ENCODE results near the gene MAPK14. TPM values are rescaled to one million over a fixed set of nuclear protein-coding genes. Genes with fewer than 3 reads are reported as not detected.

MAPK14 gene
- total RNA-seq, 1 donor from 2014 or later, result 65.0 TPM

DNA sequence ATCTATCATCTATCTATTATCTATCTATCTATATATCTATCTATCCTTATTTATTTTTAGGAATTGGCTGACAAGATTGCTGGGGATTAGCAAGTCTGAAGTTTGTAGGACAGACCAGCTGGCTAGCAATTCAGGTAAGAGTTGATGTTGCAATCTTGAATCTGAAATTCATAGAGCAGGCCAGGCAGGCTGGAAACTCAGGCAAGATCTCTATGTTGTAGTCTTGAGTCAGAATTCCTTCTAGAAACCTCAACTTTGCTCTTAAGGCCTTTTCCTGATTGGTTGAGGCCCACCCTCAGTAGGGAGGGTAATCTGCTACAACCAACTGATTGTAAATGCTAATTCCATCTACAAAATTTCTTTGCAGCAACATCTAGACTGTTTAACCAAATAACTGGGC, 121.9 kb downstream of the MAPK14 start:
- H3K79me2 ChIP-seq (ENCODE audit: low read depth), result no peaks in the 10 kb centered on the region
- H3K27me3 ChIP-seq, result no peaks in the 10 kb centered on the region
- Mint-ChIP-seq H3K9me3 (peaks cover 1% of the 10 kb centered on the region), H3K4me1 (no peaks in the 10 kb centered on the region), H3K27me3 (ENCODE audit: insufficient read depth, low read depth) (no peaks in the 10 kb centered on the region), H3K4me3 (no peak overlapping the region), H3K27ac (no peak overlapping the region), H3K36me3 (no peaks in the 10 kb centered on the region)
- H4K20me1 ChIP-seq (ENCODE audit: low read depth), result no peaks in the 10 kb centered on the region
- H3K4me1 ChIP-seq, result no peaks in the 10 kb centered on the region
- no peak overlapping the region for H3K4me3 ChIP-seq
- TF ChIP-seq, protein P1, sequence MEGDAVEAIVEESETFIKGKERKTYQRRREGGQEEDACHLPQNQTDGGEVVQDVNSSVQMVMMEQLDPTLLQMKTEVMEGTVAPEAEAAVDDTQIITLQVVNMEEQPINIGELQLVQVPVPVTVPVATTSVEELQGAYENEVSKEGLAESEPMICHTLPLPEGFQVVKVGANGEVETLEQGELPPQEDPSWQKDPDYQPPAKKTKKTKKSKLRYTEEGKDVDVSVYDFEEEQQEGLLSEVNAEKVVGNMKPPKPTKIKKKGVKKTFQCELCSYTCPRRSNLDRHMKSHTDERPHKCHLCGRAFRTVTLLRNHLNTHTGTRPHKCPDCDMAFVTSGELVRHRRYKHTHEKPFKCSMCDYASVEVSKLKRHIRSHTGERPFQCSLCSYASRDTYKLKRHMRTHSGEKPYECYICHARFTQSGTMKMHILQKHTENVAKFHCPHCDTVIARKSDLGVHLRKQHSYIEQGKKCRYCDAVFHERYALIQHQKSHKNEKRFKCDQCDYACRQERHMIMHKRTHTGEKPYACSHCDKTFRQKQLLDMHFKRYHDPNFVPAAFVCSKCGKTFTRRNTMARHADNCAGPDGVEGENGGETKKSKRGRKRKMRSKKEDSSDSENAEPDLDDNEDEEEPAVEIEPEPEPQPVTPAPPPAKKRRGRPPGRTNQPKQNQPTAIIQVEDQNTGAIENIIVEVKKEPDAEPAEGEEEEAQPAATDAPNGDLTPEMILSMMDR (IDR thresholded peaks at IDR 0.05), result no peak
- TF ChIP-seq EZH2 (IDR thresholded peaks at IDR 0.05) (no peak), EZH2phosphoT487 (IDR thresholded peaks at IDR 0.05) (no peak)
- H2AFZ ChIP-seq (replicated peaks), result no peak overlapping the region
- H3K27ac ChIP-seq, result no peak overlapping the region
- no peaks in the 10 kb centered on the region for H3F3A ChIP-seq (ENCODE audit: low read depth)
- H3K36me3 ChIP-seq, result no peaks in the 10 kb centered on the region
- no peak for DNase-seq (ENCODE audit: low spot score)
- no peak overlapping the region for H3K4me2 ChIP-seq
- H3K9ac ChIP-seq, result no peak overlapping the region
- no peaks in the 10 kb centered on the region for H3K9me3 ChIP-seq (ENCODE audit: low read depth)

- H3K27ac ChIP-seq, result no peak overlapping the region
- H3K4me1 ChIP-seq, result no peaks in the 10 kb centered on the region
- TF ChIP-seq, protein P1 (IDR thresholded peaks at IDR 0.05), result no peak
- no peak for TF ChIP-seq EZH2 (IDR thresholded peaks at IDR 0.05)
- TF ChIP-seq EZH2phosphoT487 (IDR thresholded peaks at IDR 0.05), result no peak
Observed at GRCh38 chr6:36150283-36150682, 122.7 kb downstream of the MAPK14 start.

GRCh38 chr6:36154286-36154685, 126.7 kb downstream of the MAPK14 start:
- Histone ChIP-seq H3K4me3 (no peak overlapping the region), H3K27me3 (no peaks in the 10 kb centered on the region), H3K9ac (no peak overlapping the region), H3F3A (ENCODE audit: low read depth) (no peaks in the 10 kb centered on the region), H3K27ac (no peak overlapping the region), H3K4me2 (no peak overlapping the region), H2AFZ (replicated peaks) (no peak overlapping the region), H3K79me2 (ENCODE audit: low read depth) (no peaks in the 10 kb centered on the region), H3K9me3 (ENCODE audit: low read depth) (peaks cover 6% of the 10 kb centered on the region), H3K36me3 (no peaks in the 10 kb centered on the region), H4K20me1 (ENCODE audit: low read depth) (no peaks in the 10 kb centered on the region), H3K4me1 (no peaks in the 10 kb centered on the region)
- Mint-ChIP-seq H3K4me3 (no peak overlapping the region), H3K27me3 (ENCODE audit: insufficient read depth, low read depth) (peaks cover 2% of the 10 kb centered on the region), H3K36me3 (no peaks in the 10 kb centered on the region), H3K4me1 (no peaks in the 10 kb centered on the region), H3K27ac (no peak overlapping the region), H3K9me3 (peaks cover 15% of the 10 kb centered on the region)
- TF ChIP-seq EZH2 (IDR thresholded peaks at IDR 0.05), result no peak
- TF ChIP-seq EZH2phosphoT487 (IDR thresholded peaks at IDR 0.05), result no peak
- TF ChIP-seq, protein P1 (IDR thresholded peaks at IDR 0.05), result no peak
- no peak for DNase-seq (ENCODE audit: low spot score)

More at GRCh38 chr6:36150283-36150682, 122.7 kb downstream of the MAPK14 start:
- Histone ChIP-seq H3K4me3 (no peak overlapping the region), H3K4me2 (no peak overlapping the region), H3K79me2 (ENCODE audit: low read depth) (no peaks in the 10 kb centered on the region), H3F3A (ENCODE audit: low read depth) (no peaks in the 10 kb centered on the region), H3K36me3 (no peaks in the 10 kb centered on the region), H3K9me3 (ENCODE audit: low read depth) (no peaks in the 10 kb centered on the region), H2AFZ (replicated peaks) (no peak overlapping the region), H4K20me1 (ENCODE audit: low read depth) (no peaks in the 10 kb centered on the region), H3K9ac (no peak overlapping the region), H3K27me3 (no peaks in the 10 kb centered on the region)
- H3K27me3 Mint-ChIP-seq (ENCODE audit: insufficient read depth, low read depth), result peaks cover 2% of the 10 kb centered on the region
- H3K36me3 Mint-ChIP-seq, result no peaks in the 10 kb centered on the region
- no peak overlapping the region for H3K27ac Mint-ChIP-seq
- no peaks in the 10 kb centered on the region for H3K4me1 Mint-ChIP-seq
- H3K9me3 Mint-ChIP-seq, result peaks cover 8% of the 10 kb centered on the region
- H3K4me3 Mint-ChIP-seq, result no peak overlapping the region
- no peak for DNase-seq (ENCODE audit: low spot score)

All from neural progenitor cell (in vitro differentiated cells).